HL-60 (cell line): ENCODE data around the gene CALCA.

ENCODE experiments used
- DNase-seq, 2 experiments: peaks; one replicate each; pipeline ENCODE4 v3.0.0-alpha.2; 2010 to 2020; ENCODE audit warnings: low read depth in 1 of 2, low spot score in 1 of 2
- H3K27ac ChIP-seq: fragments of 250-450 bp; sonication (Bioruptor Pico); replicated peaks from 2 replicates; pipeline ENCODE4 v1.5.1; 2020; ENCODE audit warnings: mild to moderate bottlenecking, moderate library complexity
- H3K27me3 ChIP-seq: fragments of 250-450 bp; sonication (Bioruptor Pico); 2 replicates; pipeline ENCODE4 v1.5.1; 2021; ENCODE audit warnings: mild to moderate bottlenecking, moderate library complexity; ENCODE audit not compliant: insufficient read depth, poor library complexity, severe bottlenecking
- H3K4me3 ChIP-seq: replicated peaks from 2 replicates; pipeline ENCODE4 v1.5.1; 2011; ENCODE audit warnings: mild to moderate bottlenecking, control low read depth, low read length; ENCODE audit not compliant: insufficient read depth
- GABPA ChIP-seq: IDR thresholded peaks from 2 replicates; pipeline ENCODE4 v1.6.1; 2012; ENCODE audit warnings: low read depth
- POLR2AphosphoS5 ChIP-seq: IDR thresholded peaks from 2 replicates; pipeline ENCODE4 v1.6.1; 2012; ENCODE audit warnings: low read depth
- REST ChIP-seq: IDR thresholded peaks from 2 replicates; pipeline ENCODE4 v1.6.1; 2012; ENCODE audit warnings: low read depth; ENCODE audit not compliant: insufficient replicate concordance
- SPI1 ChIP-seq: IDR thresholded peaks from 2 replicates; pipeline ENCODE4 v1.6.1; 2012; ENCODE audit warnings: low read depth, mild to moderate bottlenecking, borderline replicate concordance
- TF ChIP-seq, protein P1 (sequence below): IDR thresholded peaks from one replicate; pipeline ENCODE4 v1.5.1; 2011; ENCODE audit warnings: low read length, control low read depth, inconsistent platforms; ENCODE audit not compliant: insufficient read depth

CALCA gene

GRCh38 chr11:14932447-14932846 lies 39.7 kb downstream of the CALCA start:
- TF ChIP-seq GABPA: no peak
- no peak for TF ChIP-seq REST
- no peak for TF ChIP-seq SPI1
- no peak for TF ChIP-seq POLR2AphosphoS5
- TF ChIP-seq, protein P1, sequence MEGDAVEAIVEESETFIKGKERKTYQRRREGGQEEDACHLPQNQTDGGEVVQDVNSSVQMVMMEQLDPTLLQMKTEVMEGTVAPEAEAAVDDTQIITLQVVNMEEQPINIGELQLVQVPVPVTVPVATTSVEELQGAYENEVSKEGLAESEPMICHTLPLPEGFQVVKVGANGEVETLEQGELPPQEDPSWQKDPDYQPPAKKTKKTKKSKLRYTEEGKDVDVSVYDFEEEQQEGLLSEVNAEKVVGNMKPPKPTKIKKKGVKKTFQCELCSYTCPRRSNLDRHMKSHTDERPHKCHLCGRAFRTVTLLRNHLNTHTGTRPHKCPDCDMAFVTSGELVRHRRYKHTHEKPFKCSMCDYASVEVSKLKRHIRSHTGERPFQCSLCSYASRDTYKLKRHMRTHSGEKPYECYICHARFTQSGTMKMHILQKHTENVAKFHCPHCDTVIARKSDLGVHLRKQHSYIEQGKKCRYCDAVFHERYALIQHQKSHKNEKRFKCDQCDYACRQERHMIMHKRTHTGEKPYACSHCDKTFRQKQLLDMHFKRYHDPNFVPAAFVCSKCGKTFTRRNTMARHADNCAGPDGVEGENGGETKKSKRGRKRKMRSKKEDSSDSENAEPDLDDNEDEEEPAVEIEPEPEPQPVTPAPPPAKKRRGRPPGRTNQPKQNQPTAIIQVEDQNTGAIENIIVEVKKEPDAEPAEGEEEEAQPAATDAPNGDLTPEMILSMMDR: no peak

GRCh38 chr11:14930369-14930768 lies 41.8 kb downstream of the CALCA start:
- no peak for DNase-seq
- TF ChIP-seq POLR2AphosphoS5 (no peak), GABPA (no peak), REST (no peak)
- TF ChIP-seq, protein P1: no peak
- Histone ChIP-seq H3K27me3 (no peaks in the 10 kb centered on the region), H3K4me3 (no peak overlapping the region), H3K27ac (no peak overlapping the region)

More at GRCh38 chr11:14932447-14932846, 39.7 kb downstream of the CALCA start:
- no peaks in the 10 kb centered on the region for H3K27me3 ChIP-seq
- H3K4me3 ChIP-seq: no peak overlapping the region
- DNase-seq: no peak
- no peak overlapping the region for H3K27ac ChIP-seq

DNA sequence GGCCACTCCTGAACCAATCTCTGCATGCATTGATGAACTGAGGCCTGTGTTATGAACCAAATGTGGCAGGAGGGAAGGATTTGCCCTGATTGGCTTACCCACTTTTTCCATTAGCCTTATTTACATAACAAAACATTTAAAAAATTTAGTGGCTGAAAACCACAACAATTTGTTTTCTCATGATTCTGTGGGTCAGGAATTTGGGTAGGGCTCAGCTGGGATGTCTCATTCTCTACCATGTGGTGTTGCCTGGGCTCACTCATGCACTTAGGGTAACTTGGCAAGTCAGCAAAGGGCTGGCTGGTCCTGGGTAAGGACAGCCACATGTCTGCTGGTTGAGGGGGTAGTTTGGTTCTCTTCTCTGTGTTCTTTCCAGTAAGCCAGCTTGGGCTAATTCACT lies 45.0 kb downstream of the CALCA start:
- Histone ChIP-seq H3K27ac (no peak overlapping the region), H3K27me3 (no peaks in the 10 kb centered on the region), H3K4me3 (no peak overlapping the region)
- TF ChIP-seq REST (no peak), GABPA (no peak), POLR2AphosphoS5 (no peak), SPI1 (no peak)
- TF ChIP-seq, protein P1: no peak
- DNase-seq: no peak
